GM23338 (cell line): ENCODE measurements around the gene CGB2.

Source experiments
- CREB1 ChIP-seq: fragments of 250-450 bp; sonication (Bioruptor Pico); IDR thresholded peaks from 2 replicates; pipeline ENCODE4 v1.5.0; 2020; ENCODE audit warnings: low read depth, mild to moderate bottlenecking, moderate library complexity
- EZH2 ChIP-seq: fragments of 200-600 bp; sonication (generic); IDR thresholded peaks from one replicate; pipeline ENCODE4 v1.8.0; 2017; ENCODE audit warnings: antibody characterized with exemption, mild to moderate bottlenecking, low read depth; ENCODE audit not compliant: unreplicated experiment
- EZH2phosphoT487 ChIP-seq: fragments of 200-600 bp; sonication (generic); IDR thresholded peaks from one replicate; pipeline ENCODE4 v1.8.1; 2018; ENCODE audit warnings: antibody characterized with exemption; ENCODE audit not compliant: unreplicated experiment
- JUNB ChIP-seq: IDR thresholded peaks from one replicate; pipeline ENCODE4 v1.6.1; 2016; ENCODE audit warnings: antibody characterized with exemption; ENCODE audit not compliant: unreplicated experiment
- NANOG ChIP-seq: IDR thresholded peaks from 2 replicates; pipeline ENCODE4 v1.6.1; 2016; ENCODE audit warnings: antibody characterized with exemption, borderline replicate concordance
- POLR2AphosphoS5 ChIP-seq: IDR thresholded peaks from 2 replicates; pipeline ENCODE4 v1.6.1; 2016; ENCODE audit warnings: antibody characterized with exemption, low read depth
- REST ChIP-seq: IDR thresholded peaks from one replicate; pipeline ENCODE4 v1.6.1; 2018; ENCODE audit warnings: antibody characterized with exemption; ENCODE audit not compliant: unreplicated experiment
- STAT1 ChIP-seq: IDR thresholded peaks from one replicate; pipeline ENCODE4 v1.6.1; 2016; ENCODE audit warnings: antibody characterized with exemption; ENCODE audit not compliant: unreplicated experiment
- ZNF114 ChIP-seq: fragments of 250-450 bp; sonication (Bioruptor Pico); IDR thresholded peaks from 2 replicates; pipeline ENCODE4 v1.5.0; 2020; ENCODE audit warnings: mild to moderate bottlenecking, moderate library complexity
- ZNF331 ChIP-seq: fragments of 250-450 bp; sonication (Bioruptor Pico); IDR thresholded peaks from 2 replicates; pipeline ENCODE4 v1.5.0; 2020; ENCODE audit warnings: low read depth, mild to moderate bottlenecking, moderate library complexity
- ZNF462 ChIP-seq: fragments of 250-450 bp; sonication (Bioruptor Pico); IDR thresholded peaks from 2 replicates; pipeline ENCODE4 v1.5.0; 2020; ENCODE audit warnings: mild to moderate bottlenecking, moderate library complexity
- TF ChIP-seq, protein P1 (sequence below), 2 experiments: fragments of 200-600 bp in 1 of 2; sonication (generic) in 1 of 2; conservative IDR thresholded peaks; 2 replicates each; pipeline versions ENCODE4 v1.5.1 to v1.6.1; 2016 to 2017; ENCODE audit warnings: antibody characterized with exemption in 2 of 2, low read depth in 2 of 2, mild to moderate bottlenecking in 2 of 2, moderate library complexity in 1 of 2
- TF ChIP-seq, protein P2 (sequence below): IDR thresholded peaks from 2 replicates; pipeline ENCODE4 v1.6.1; 2016; ENCODE audit warnings: antibody characterized with exemption

DNA sequence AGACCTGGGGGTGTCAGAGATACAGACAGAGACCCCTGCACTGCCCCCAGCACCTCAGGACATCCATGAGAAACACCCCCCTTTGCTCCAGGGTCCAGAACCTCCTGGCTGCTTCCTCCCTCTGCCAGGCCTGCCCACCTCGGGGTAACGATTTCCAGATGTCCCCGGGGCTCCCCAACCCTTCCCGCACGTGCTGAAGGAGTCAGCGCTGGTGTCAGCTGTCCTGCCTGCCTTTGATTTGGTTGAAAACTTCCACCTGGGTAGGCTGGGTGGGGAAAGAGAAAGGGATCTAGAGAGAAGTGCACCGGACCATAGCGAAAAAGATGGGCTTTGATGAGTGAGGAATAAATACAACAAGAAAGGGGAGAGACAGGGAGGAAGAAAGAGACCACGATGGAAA, 27.4 kb downstream of the CGB2 start:
- TF ChIP-seq ZNF331 (no peak), EZH2 (no peak), NANOG (no peak), CREB1 (CRISPR knock-in tag) (no peak), POLR2AphosphoS5 (no peak), REST (no peak), EZH2phosphoT487 (no peak), JUNB (no peak), STAT1 (no peak), ZNF114 (CRISPR knock-in tag) (no peak), ZNF462 (no peak)
- TF ChIP-seq, protein P1, sequence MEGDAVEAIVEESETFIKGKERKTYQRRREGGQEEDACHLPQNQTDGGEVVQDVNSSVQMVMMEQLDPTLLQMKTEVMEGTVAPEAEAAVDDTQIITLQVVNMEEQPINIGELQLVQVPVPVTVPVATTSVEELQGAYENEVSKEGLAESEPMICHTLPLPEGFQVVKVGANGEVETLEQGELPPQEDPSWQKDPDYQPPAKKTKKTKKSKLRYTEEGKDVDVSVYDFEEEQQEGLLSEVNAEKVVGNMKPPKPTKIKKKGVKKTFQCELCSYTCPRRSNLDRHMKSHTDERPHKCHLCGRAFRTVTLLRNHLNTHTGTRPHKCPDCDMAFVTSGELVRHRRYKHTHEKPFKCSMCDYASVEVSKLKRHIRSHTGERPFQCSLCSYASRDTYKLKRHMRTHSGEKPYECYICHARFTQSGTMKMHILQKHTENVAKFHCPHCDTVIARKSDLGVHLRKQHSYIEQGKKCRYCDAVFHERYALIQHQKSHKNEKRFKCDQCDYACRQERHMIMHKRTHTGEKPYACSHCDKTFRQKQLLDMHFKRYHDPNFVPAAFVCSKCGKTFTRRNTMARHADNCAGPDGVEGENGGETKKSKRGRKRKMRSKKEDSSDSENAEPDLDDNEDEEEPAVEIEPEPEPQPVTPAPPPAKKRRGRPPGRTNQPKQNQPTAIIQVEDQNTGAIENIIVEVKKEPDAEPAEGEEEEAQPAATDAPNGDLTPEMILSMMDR (conservative IDR thresholded peaks at IDR 0.05; ENCODE audit: low read depth in 2 of 2): no peak
- TF ChIP-seq, protein P2, sequence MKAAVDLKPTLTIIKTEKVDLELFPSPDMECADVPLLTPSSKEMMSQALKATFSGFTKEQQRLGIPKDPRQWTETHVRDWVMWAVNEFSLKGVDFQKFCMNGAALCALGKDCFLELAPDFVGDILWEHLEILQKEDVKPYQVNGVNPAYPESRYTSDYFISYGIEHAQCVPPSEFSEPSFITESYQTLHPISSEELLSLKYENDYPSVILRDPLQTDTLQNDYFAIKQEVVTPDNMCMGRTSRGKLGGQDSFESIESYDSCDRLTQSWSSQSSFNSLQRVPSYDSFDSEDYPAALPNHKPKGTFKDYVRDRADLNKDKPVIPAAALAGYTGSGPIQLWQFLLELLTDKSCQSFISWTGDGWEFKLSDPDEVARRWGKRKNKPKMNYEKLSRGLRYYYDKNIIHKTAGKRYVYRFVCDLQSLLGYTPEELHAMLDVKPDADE: no peak
